Activated T-cell treated with anti-CD3 and anti-CD28 coated beads, Interleukin-2, amount 50 U/mL, for 4 hours (primary cell): ENCODE measurements around the gene SPINT3. TPM values are rescaled to one million over a fixed set of nuclear protein-coding genes. Genes with fewer than 3 reads are reported as not detected.

Source experiments
- ATAC-seq, 2 donors: fragments of 200-7000 bp; cut with Tn5 transposase; one replicate each; pipeline ENCODE4 v1.10.0; 2021
- DNase-seq: peaks from one replicate; pipeline ENCODE4 v3.0.0-alpha.2; 2020
- H3K27me3 Mint-ChIP-seq: one replicate; pipeline ENCODE4 v1.8.0; 2021; ENCODE audit warnings: low read depth, mixed read lengths
- H3K36me3 Mint-ChIP-seq: one replicate; pipeline ENCODE4 v1.8.0; 2022; ENCODE audit warnings: mixed read lengths; ENCODE audit not compliant: insufficient read depth
- H3K4me1 Mint-ChIP-seq: one replicate; pipeline ENCODE4 v1.8.0; 2021; ENCODE audit warnings: low read depth, mixed read lengths
- H3K4me3 Mint-ChIP-seq: one replicate; pipeline ENCODE4 v1.8.0; 2021; ENCODE audit warnings: mild to moderate bottlenecking, moderate library complexity, mixed read lengths
- H3K9me3 Mint-ChIP-seq: one replicate; pipeline ENCODE4 v1.8.0; 2021; ENCODE audit warnings: mixed read lengths
- total RNA-seq, 3 donors: library from RNA; stranded (reverse); gene quantifications; one replicate each; pipeline ENCODE4 v1.2.1, GENCODE V29; 2021

The SPINT3 gene
- total RNA-seq, 3 donors from 2014 or later = not detected

DNA sequence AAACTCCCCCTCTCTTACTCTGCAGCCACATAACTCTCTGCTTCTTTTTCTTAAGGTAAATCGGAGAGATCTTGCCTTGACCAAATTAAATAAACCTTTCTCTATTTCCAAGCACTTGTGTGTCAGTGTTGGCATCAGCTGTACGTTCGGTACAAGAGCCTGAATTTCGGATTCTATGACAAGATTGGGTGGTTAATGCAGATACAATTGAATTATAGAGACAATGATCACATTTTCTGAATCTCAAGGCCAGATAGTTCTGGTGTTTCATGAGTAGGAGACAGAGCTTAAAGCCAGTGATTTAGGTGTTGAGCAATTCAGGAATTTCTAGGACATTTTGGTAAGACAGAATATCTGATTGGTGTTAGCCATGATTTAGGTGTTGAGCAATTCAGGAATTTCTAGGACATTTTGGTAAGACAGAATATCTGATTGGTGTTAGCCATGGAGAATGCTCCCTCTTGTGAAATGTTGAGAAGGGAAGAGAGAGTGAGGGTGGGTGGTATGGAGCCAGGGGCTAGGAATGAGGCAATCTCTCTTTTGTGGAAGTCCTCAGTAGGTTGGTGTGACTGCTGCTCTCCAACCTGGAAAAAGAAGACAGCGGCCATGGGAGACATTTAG, 5.1 kb downstream of the SPINT3 start:
- Mint-ChIP-seq H3K9me3 (no peaks in the 10 kb centered on the region), H3K4me1 (no peaks in the 10 kb centered on the region), H3K27me3 (peaks cover 32% of the 10 kb centered on the region), H3K36me3 (no peaks in the 10 kb centered on the region), H3K4me3 (no peak overlapping the region)
- ATAC-seq (no peak), DNase-seq (no peak)

GRCh38 chr20:45509091-45509490, 6.3 kb downstream of the SPINT3 start:
- H3K27me3 Mint-ChIP-seq = peaks cover 34% of the 10 kb centered on the region
- no peak overlapping the region for H3K4me3 Mint-ChIP-seq
- H3K4me1 Mint-ChIP-seq = no peaks in the 10 kb centered on the region

DNA sequence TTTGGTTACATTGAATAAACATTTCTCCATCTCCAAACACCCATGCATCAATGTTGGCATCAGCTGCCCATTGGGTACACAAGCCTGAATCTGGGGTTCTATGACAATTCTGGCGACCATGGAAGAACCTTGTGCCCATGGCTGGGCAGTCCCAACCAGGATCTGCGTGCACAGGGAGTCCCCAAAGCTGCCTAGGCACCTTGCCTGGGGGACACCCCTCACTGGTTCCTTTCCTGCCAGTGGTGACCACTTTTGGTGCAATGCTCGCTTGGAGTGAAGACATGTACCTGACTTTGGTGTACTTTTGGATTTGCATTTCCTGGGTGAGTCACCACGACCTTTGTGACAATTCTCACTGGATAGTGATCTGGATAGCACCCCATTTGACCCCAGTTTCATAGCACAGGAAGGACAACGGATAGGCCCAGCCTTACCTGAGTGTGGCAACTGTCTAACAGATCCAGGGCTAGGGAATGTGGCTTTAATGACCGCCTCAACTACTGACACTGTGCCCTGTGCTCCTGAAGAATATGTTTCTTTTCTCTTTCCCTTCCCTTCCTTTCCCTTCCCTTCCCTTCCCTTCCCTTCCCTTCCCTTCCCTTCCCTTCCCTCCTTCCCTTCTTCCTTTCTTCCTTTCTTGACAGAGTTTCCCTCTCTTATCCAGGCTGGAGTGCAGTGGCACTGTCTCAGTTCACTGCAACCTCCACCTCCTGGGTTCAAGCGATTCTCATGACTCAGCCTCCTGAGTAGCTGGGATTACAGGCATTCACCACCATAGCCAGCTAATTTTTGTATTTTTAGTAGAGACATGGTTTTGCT, 7.1 kb downstream of the SPINT3 start:
- H3K4me3 Mint-ChIP-seq = no peak overlapping the region
- H3K9me3 Mint-ChIP-seq = no peaks in the 10 kb centered on the region
- DNase-seq (no peak), ATAC-seq (no peak)
- no peaks in the 10 kb centered on the region for H3K4me1 Mint-ChIP-seq
- peaks cover 36% of the 10 kb centered on the region for H3K27me3 Mint-ChIP-seq
- H3K36me3 Mint-ChIP-seq = no peaks in the 10 kb centered on the region

More at GRCh38 chr20:45509091-45509490, 6.3 kb downstream of the SPINT3 start:
- Mint-ChIP-seq H3K9me3 (no peaks in the 10 kb centered on the region), H3K36me3 (no peaks in the 10 kb centered on the region)
- ATAC-seq (no peak), DNase-seq (no peak)

DNA sequence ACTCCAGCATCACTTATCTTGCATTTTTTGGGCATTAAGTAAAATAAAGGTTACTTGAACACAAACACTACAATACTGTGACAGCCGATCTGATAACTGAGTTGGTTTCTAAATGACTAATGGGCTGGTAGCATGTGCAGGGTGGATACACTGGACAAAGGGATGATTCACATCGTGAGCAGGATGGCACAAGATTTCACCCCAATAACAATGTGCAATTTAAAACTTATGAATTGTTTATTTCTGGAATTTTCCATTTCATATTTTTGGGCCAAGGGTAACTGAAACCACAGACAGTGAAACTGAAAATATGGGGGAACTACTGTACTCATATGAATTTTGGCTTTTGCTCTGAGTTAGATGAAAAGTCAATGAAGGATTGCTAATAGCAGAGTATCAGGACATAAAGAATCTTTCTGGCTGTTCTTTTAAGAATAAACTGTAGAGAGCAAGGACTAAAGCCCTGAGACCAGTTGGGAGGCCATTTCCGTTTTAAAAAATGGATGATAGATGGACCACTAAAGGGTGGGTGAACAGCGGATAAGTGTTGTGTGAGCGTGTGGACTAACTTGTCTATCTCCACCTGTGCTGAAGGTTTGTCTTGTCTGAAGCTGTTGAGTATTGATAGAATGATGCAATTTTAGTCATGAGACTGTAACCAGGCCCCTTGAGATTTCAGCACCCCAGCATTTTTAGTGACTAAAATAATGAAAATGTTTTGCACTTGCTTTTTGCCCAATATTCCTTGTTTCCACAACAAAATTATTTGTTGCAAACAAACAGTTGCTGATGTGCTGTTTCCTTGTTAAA, 8.2 kb downstream of the SPINT3 start:
- ATAC-seq = peak; percentile 35 to 53
- H3K9me3 Mint-ChIP-seq = no peaks in the 10 kb centered on the region
- H3K36me3 Mint-ChIP-seq = no peaks in the 10 kb centered on the region
- DNase-seq = no peak
- H3K27me3 Mint-ChIP-seq = peaks cover 31% of the 10 kb centered on the region
- H3K4me1 Mint-ChIP-seq = no peaks in the 10 kb centered on the region
- H3K4me3 Mint-ChIP-seq = no peak overlapping the region

GRCh38 chr20:45506398-45506797, 9.0 kb downstream of the SPINT3 start:
- no peaks in the 10 kb centered on the region for H3K4me1 Mint-ChIP-seq
- no peak overlapping the region for H3K4me3 Mint-ChIP-seq
- H3K9me3 Mint-ChIP-seq = no peaks in the 10 kb centered on the region
- no peaks in the 10 kb centered on the region for H3K36me3 Mint-ChIP-seq
- ATAC-seq (no peak), DNase-seq (no peak)
- peaks cover 31% of the 10 kb centered on the region for H3K27me3 Mint-ChIP-seq

DNA sequence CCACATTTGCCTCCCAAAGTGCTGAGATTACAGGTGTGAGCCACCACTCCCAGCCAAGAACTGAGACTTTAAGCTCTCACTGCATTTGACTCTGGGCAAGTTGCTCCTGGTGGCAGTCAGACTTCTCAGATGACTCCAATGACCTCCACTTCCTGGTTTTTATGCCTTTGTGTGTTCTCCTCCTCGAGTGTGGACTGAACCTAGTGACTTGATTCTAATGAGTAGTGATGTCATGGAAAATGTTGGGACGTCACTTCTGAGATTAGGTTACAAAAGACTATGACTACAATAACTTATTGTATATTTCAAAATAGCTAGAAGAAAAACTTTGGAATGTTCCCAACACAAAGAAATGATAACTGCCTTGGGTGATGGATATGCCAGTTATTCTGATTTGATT, 12.0 kb downstream of the SPINT3 start:
- H3K4me3 Mint-ChIP-seq = no peak overlapping the region
- no peaks in the 10 kb centered on the region for H3K9me3 Mint-ChIP-seq
- no peak for DNase-seq
- no peak for ATAC-seq
- H3K36me3 Mint-ChIP-seq = no peaks in the 10 kb centered on the region
- H3K4me1 Mint-ChIP-seq = no peaks in the 10 kb centered on the region
- peaks cover 40% of the 10 kb centered on the region for H3K27me3 Mint-ChIP-seq

DNA sequence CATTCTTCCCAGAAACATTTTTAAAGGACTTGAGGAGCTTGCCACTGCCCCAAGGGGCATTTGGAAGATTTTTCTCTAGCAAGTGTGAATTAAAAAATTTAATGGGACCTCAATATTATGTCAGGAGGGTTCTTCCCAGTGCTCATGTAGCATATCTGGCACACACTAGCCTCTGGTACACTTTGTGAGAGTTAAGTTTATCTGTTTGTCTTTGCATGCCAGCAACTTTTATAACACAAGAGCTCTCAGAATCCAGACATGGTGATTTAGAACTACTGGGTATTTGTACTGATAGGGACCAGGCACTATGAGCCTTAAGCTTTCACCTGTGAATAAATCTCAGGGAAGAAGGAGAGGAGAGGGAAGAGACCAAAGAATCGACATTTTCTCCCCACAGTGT, 12.9 kb downstream of the SPINT3 start:
- Mint-ChIP-seq H3K36me3 (no peaks in the 10 kb centered on the region), H3K4me1 (no peaks in the 10 kb centered on the region), H3K27me3 (peaks cover 43% of the 10 kb centered on the region), H3K9me3 (no peaks in the 10 kb centered on the region), H3K4me3 (no peak overlapping the region)
- ATAC-seq = no peak
- no peak for DNase-seq

GRCh38 chr20:45501600-45501999, 13.8 kb downstream of the SPINT3 start:
- no peak for DNase-seq
- Mint-ChIP-seq H3K27me3 (peaks cover 40% of the 10 kb centered on the region), H3K36me3 (no peaks in the 10 kb centered on the region), H3K4me3 (no peak overlapping the region), H3K9me3 (no peaks in the 10 kb centered on the region), H3K4me1 (no peaks in the 10 kb centered on the region)
- ATAC-seq = no peak

GRCh38 chr20:45500022-45500421, 15.4 kb downstream of the SPINT3 start:
- no peaks in the 10 kb centered on the region for H3K9me3 Mint-ChIP-seq
- no peak overlapping the region for H3K4me3 Mint-ChIP-seq

GRCh38 chr20:45497971-45498494, 17.4 kb downstream of the SPINT3 start:
- Mint-ChIP-seq H3K36me3 (no peaks in the 10 kb centered on the region), H3K27me3 (peaks cover 33% of the 10 kb centered on the region), H3K4me3 (no peak overlapping the region), H3K4me1 (no peaks in the 10 kb centered on the region), H3K9me3 (no peaks in the 10 kb centered on the region)
- DNase-seq (no peak), ATAC-seq (no peak)

More at GRCh38 chr20:45500022-45500421, 15.4 kb downstream of the SPINT3 start:
- no peaks in the 10 kb centered on the region for H3K36me3 Mint-ChIP-seq
- no peak for DNase-seq
- ATAC-seq = no peak
- peaks cover 35% of the 10 kb centered on the region for H3K27me3 Mint-ChIP-seq
- no peaks in the 10 kb centered on the region for H3K4me1 Mint-ChIP-seq

DNA sequence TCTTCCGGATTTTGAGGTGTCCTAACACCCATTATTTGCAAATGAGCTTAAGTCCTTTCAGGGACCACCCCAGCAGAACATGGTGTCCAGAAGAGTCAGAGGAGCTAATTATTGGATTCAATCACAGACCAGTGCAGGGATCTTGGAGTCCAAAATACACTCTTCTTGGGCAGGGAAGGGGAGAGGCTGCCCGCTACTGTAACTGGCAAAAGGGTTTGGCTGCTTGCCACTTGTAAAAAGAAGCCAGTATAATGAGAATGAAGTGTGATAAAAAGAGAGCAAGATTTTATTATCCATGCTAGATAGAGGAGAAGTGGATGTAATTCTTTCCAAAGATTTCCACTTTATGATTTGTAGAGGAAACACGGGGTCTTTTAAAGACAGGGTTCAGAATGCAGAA, 19.3 kb downstream of the SPINT3 start:
- no peak for DNase-seq
- H3K4me3 Mint-ChIP-seq = no peak overlapping the region
- H3K9me3 Mint-ChIP-seq = no peaks in the 10 kb centered on the region
- no peak for ATAC-seq
- no peaks in the 10 kb centered on the region for H3K36me3 Mint-ChIP-seq
- peaks cover 33% of the 10 kb centered on the region for H3K27me3 Mint-ChIP-seq
- H3K4me1 Mint-ChIP-seq = no peaks in the 10 kb centered on the region

- no peaks in the 10 kb centered on the region for H3K36me3 Mint-ChIP-seq
Observed at GRCh38 chr20:45495501-45495941, 19.9 kb downstream of the SPINT3 start.

GRCh38 chr20:45489083-45489531, 26.3 kb downstream of the SPINT3 start:
- Mint-ChIP-seq H3K9me3 (no peaks in the 10 kb centered on the region), H3K4me1 (no peaks in the 10 kb centered on the region), H3K27me3 (peaks cover 33% of the 10 kb centered on the region), H3K36me3 (no peaks in the 10 kb centered on the region), H3K4me3 (no peak overlapping the region)
- ATAC-seq = no peak
- DNase-seq = no peak

More at GRCh38 chr20:45495501-45495941, 19.9 kb downstream of the SPINT3 start:
- Mint-ChIP-seq H3K4me3 (no peak overlapping the region), H3K4me1 (no peaks in the 10 kb centered on the region), H3K27me3 (peaks cover 28% of the 10 kb centered on the region), H3K9me3 (no peaks in the 10 kb centered on the region)
- no peak for DNase-seq
- ATAC-seq = no peak

- DNase-seq = no peak
Observed at GRCh38 chr20:45487231-45487635, 28.2 kb downstream of the SPINT3 start.

More at GRCh38 chr20:45487231-45487635, 28.2 kb downstream of the SPINT3 start:
- Mint-ChIP-seq H3K4me3 (no peak overlapping the region), H3K4me1 (no peaks in the 10 kb centered on the region), H3K36me3 (no peaks in the 10 kb centered on the region), H3K27me3 (peaks cover 33% of the 10 kb centered on the region), H3K9me3 (no peaks in the 10 kb centered on the region)
- ATAC-seq = no peak
